Upper lobe of right lung (tissue), 1 donor: ENCODE measurements around the gene FSD1L. TPM values are rescaled to one million over a fixed set of nuclear protein-coding genes. Genes with fewer than 3 reads are reported as not detected.
A peak's percentile ranks its signal among the peaks of the same experiment; 100 is the strongest.
"Not testable (repeated sequence)": the region's sequence is repeated elsewhere in the genome, so short reads cannot be mapped to it uniquely, and the experiment has no call there.

Source experiments
- ATAC-seq: fragments of 200-7000 bp; cut with Tn5 transposase; one replicate; pipeline ENCODE4 v1.9.1; 2020; ENCODE audit warnings: mild to moderate bottlenecking, moderate library complexity
- DNase-seq: peaks from one replicate; pipeline ENCODE4 v3.0.0-alpha.2; 2020
- H3K27ac ChIP-seq: fragments of 200-600 bp; one replicate; pipeline ENCODE4 v1.8.0; 2022
- H3K27me3 ChIP-seq: fragments of 200-600 bp; one replicate; pipeline ENCODE4 v1.8.0; 2022; ENCODE audit warnings: mild to moderate bottlenecking
- H3K36me3 ChIP-seq: fragments of 200-600 bp; one replicate; pipeline ENCODE4 v1.8.0; 2022
- H3K4me1 ChIP-seq: fragments of 200-600 bp; one replicate; pipeline ENCODE4 v1.8.0; 2022
- H3K4me3 ChIP-seq: fragments of 200-600 bp; one replicate; pipeline ENCODE4 v1.8.0; 2022; ENCODE audit warnings: mild to moderate bottlenecking
- H3K9me3 ChIP-seq: fragments of 200-600 bp; one replicate; pipeline ENCODE4 v1.8.0; 2022
- intact Hi-C: fragments of 100-400 bp; cut with DNase I; formaldehyde crosslinking; loops from one replicate; pipeline ENCODE4 v1.11.0; 2022
- total RNA-seq: library from RNA; stranded (reverse); fragmentation: NEBNext Ultra II Directional; extraction: Animal tissue kit (Norgen Biotek cat#: 25700); gene quantifications from one replicate; pipeline ENCODE4 v1.2.1, GENCODE V29; 2021
- TF ChIP-seq, protein P1 (sequence below): fragments of 200-600 bp; IDR thresholded peaks from one replicate; pipeline ENCODE4 v1.8.0; 2022; ENCODE audit warnings: antibody characterized with exemption
- donor health status: DM: no; HTN: yes; CAD: no; lungs with severe emphysema.

Gene FSD1L
- total RNA-seq, 1 donor from 2014 or later = 4.5 TPM

DNA sequence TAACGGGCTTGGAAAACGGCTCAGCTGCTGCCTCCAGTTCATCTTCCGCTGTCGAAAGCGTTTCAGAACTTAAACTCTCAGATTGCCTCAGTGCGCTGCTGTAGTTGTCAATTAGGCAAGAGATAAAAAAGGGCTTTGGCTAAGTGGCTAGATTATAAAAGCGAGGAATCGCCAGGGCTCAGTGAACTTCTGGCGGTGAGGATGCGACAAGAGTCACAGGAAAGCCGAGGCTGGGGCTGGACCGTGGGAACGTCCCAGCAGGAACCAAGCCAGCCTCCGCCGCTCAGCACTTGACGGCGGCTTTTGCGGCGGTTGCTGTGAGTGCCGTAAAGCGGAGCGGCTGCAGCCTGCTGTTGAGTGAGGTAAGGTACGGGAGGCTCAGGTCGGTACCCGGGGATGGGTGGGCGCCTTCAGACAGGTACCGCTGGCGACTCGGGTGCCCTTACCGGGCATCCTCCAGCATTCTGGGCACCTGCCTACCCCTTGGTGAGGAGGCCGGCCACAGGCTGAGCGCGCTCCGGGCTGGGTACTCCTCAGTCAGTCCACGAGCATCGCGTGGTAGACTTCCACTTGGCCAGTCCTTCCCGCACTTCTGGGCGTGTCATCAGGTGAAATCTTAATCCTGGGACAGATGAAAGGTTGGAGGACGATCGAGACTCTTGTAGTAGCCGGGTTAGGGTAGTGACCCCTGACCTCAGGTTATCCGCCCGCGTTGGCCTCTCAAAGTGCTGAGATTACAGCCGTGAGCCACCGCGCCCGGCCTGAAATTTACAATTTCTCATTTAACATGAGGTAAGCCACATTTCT, 110.2 kb downstream of the FSD1L start, which contains the start of gene FKTN:
Gene FKTN, plus strand, starts transcription at position 328 of the 807 bp plus-strand sequence. CDS start 16,902 bp downstream, outside the sequence.
- ATAC-seq = peak; percentile 100
- intact Hi-C loops = no loop called here

DNA sequence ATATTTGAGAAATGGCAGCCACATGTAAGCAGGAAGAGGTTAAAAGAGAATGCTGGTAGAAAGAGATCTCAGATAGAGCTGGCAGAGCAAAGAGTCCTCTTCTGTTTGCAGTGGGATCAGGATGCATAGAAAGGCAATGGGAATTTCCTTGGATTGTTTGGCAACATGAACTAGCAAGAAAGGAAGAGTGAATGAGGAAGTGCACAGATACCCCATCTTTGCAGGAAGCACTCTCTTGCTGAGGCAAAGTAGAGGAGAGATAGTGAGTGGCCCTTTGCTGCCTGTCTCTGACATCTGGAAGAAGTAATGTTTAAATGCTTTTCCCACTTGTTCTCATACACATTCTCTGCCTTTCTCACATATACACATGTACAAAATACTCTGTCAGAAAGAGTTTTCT, 124.6 kb downstream of the FSD1L start:
- ATAC-seq = no peak
- intact Hi-C loops = no loop called here

More for the DNA sequence above, 110.2 kb downstream of the FSD1L start, which contains the start of gene FKTN:
- TF ChIP-seq, protein P1, sequence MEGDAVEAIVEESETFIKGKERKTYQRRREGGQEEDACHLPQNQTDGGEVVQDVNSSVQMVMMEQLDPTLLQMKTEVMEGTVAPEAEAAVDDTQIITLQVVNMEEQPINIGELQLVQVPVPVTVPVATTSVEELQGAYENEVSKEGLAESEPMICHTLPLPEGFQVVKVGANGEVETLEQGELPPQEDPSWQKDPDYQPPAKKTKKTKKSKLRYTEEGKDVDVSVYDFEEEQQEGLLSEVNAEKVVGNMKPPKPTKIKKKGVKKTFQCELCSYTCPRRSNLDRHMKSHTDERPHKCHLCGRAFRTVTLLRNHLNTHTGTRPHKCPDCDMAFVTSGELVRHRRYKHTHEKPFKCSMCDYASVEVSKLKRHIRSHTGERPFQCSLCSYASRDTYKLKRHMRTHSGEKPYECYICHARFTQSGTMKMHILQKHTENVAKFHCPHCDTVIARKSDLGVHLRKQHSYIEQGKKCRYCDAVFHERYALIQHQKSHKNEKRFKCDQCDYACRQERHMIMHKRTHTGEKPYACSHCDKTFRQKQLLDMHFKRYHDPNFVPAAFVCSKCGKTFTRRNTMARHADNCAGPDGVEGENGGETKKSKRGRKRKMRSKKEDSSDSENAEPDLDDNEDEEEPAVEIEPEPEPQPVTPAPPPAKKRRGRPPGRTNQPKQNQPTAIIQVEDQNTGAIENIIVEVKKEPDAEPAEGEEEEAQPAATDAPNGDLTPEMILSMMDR = no peak
- H3K4me3 ChIP-seq = peak within 1 kb of the TSS; percentile 95
- DNase-seq = peak; percentile 94
- H3K27me3 ChIP-seq = no peaks in the 10 kb centered on the region
- H3K9me3 ChIP-seq = no peaks in the 10 kb centered on the region
- no peaks in the 10 kb centered on the region for H3K36me3 ChIP-seq
- peaks cover 9% of the 10 kb centered on the region for H3K4me1 ChIP-seq
- peak within 1 kb of the TSS; percentile 55 for H3K27ac ChIP-seq

GRCh38 chr9:105579952-105580351, 132.1 kb downstream of the FSD1L start:
- H3K9me3 ChIP-seq, H3K4me1 ChIP-seq, H3K27me3 ChIP-seq, H3K36me3 ChIP-seq, ATAC-seq, H3K4me3 ChIP-seq, H3K27ac ChIP-seq, DNase-seq, intact Hi-C loops: not testable (repeated sequence)

More for the DNA sequence above, 124.6 kb downstream of the FSD1L start:
- Histone ChIP-seq H3K4me1 (no peaks in the 10 kb centered on the region), H3K27ac (no peak overlapping the region), H3K27me3 (no peaks in the 10 kb centered on the region), H3K9me3 (peaks cover 4% of the 10 kb centered on the region), H3K4me3 (no peak overlapping the region), H3K36me3 (peaks cover 13% of the 10 kb centered on the region)
- TF ChIP-seq, protein P1 = no peak
- DNase-seq = no peak

DNA sequence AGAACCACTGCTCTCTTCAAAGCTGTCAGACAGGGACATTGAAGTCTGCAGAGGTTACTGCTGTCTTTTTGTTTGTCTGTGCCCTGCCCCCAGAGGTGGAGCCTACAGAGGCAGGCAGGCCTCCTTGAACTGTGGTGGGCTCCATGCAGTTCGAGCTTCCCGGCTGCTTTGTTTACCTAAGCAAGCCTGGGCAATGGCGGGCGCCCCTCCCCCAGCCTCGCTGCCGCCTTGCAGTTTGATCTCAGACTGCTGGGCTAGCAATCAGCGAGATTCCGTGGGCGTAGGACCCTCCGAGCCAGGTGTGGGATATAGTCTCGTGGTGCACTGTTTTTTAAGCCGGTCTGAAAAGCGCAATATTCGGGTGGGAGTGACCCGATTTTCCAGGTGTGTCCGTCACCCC, 133.7 kb downstream of the FSD1L start:
- DNase-seq, H3K9me3 ChIP-seq, H3K36me3 ChIP-seq, intact Hi-C loops, ATAC-seq, H3K27ac ChIP-seq, H3K4me1 ChIP-seq, H3K4me3 ChIP-seq, H3K27me3 ChIP-seq: not testable (repeated sequence)

GRCh38 chr9:105593145-105593544, 145.3 kb downstream of the FSD1L start:
- intact Hi-C loops = no loop called here
- H3K4me1 ChIP-seq = no peaks in the 10 kb centered on the region
- H3K27ac ChIP-seq = no peak overlapping the region
- no peak overlapping the region for H3K4me3 ChIP-seq
- ATAC-seq (no peak), DNase-seq (no peak)
- H3K27me3 ChIP-seq = no peaks in the 10 kb centered on the region
- H3K9me3 ChIP-seq = no peaks in the 10 kb centered on the region
- TF ChIP-seq, protein P1 = no peak
- H3K36me3 ChIP-seq = peaks cover 16% of the 10 kb centered on the region

Other genes starting within 250 kb of the FSD1L start
- gene SLC44A1, start 203.4 kb upstream of the FSD1L start, total RNA-seq = 66.1 TPM
- 10.8 TPM for gene FKTN, start 110.1 kb downstream of the FSD1L start, total RNA-seq
- gene TAL2, start 214.4 kb downstream of the FSD1L start, total RNA-seq = not detected
- 15.9 TPM for gene TMEM38B, start 246.5 kb downstream of the FSD1L start, total RNA-seq